ENCODE measurements around the gene CDIPT.

- no peak for TF ChIP-seq CTCF (IDR thresholded peaks at IDR 0.05)
- TF ChIP-seq POLR2A (IDR thresholded peaks at IDR 0.05): no peak
- TF ChIP-seq POLR2AphosphoS5 (IDR thresholded peaks at IDR 0.05; ENCODE audit: insufficient read depth in 1 of 2, low read depth in 1 of 2): no peak
These were observed 31.3 kb upstream of the CDIPT start for GRCh38 chr16:29894352-29894751.

Measured in vagina (tissue), 2 donors.